NCI-H2227 (cell line): Measurements from ENCODE around the gene NBPF6.
A peak's percentile ranks its signal among the peaks of the same experiment; 100 is the strongest.
"Not testable (repeated sequence)": the region's sequence is repeated elsewhere in the genome, so short reads cannot be mapped to it uniquely, and the experiment has no call there.

Experiments used
- DNase-seq: peaks from one replicate; lab custom pipeline; 2025; ENCODE audit not compliant: unreplicated experiment; lab: John Stamatoyannopoulos, UW

NBPF6 gene

GRCh38 chr1:108495008-108495407 is 44.9 kb downstream of the NBPF6 start:
- not testable (repeated sequence) for DNase-seq

DNA sequence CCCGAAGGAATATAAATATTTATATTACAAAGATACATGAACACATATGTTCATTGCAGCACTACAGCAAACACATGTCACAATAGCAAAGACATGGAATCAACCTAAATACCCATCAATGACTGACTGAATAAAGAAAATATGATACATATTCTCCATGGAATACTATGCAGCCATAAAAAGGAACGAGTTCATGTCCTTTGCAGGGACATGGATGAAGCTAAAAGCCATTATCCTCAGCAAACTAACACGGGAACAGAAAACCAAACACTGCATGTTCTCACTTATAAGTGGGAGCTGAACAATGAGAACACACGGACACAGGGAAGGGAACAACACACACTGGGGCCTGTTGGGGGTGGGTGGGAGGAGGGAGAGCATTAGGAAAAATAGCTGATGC is 46.7 kb downstream of the NBPF6 start:
- not testable (repeated sequence) for DNase-seq

DNA sequence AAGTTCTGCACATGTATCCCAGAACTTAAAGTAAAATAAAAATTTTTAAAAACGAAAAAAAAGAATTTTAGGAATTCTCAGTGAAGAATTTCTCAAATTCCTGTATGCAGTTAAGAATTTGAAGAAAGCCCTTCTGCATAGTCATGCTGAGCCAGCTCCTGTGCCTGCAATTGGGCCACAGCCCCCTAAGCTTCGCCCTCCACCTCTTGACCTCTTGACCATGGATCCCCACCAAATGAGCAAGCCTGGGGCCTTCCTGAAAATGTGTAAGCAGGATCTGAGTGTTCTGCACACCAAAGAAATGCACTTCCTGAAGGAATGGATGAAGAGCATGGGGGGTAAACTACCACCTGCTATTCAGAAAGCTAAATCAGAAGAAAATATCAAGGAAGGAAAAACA is 52.0 kb downstream of the NBPF6 start:
- no peak for DNase-seq

- no peak for DNase-seq
These were observed 52.5 kb downstream of the NBPF6 start for GRCh38 chr1:108502624-108503023.

DNA sequence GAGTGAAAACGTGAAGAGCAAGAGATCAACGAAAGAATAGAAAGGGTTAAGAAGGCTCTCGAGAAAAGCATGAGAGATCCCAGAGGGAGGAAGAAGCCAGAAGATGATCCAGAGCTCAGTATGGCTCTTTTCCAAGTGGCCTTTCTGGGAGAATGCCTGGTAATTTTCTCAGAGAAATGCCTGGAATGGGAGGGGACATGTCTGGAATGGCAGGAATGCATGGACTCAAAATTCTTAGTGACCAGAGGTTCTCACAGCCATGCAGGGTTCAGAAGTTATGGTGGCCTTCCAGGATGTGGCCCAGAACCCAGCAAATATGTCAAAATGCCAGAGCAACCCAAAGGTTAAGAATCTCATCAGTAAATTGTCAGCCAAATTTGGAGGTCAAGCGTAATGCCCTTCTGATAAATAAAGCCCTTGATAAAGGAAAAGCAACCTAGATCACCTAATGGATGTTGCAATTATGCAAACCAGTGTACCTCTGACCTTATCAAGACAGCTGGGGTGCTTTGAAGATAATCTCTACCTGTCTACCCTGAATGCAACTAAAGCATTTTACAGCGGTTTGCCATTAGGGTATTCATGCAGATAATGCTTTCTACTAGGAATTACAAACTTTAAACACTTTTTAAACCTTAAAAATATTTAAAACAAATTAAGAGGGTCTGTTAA is 53.1 kb downstream of the NBPF6 start:
- no peak for DNase-seq

DNA sequence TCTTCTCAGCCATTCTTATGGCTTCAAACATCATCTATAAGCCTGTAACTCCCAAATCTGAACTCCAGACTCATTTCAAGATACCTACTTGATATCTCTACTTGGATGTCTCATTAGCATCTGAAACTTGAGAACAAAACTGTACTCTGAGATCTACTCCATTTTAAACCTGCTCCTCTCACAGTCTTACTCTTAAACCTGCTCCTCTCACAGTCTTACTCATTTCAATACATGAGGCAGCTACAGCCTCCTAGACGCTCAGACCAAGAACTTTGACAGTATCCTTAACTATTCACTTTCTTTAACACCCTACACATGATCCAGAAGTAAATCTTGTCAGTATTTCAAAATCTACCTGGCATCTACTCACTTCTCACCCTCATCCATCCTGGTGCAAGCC is 54.3 kb downstream of the NBPF6 start:
- no peak for DNase-seq

DNA sequence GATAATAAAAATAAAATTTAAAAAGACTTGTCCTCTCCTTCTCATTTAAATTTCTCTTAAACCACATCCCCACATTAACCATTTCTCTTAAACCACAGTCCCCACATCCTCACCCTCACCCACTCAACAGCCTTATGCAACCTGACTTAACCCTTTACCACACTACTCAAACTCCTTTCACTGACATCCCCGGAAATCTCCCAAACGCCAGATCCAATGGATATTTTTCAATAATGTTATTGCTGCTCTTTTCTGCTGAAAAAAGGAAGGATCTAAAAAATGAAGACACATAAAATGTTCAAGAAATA is 55.6 kb downstream of the NBPF6 start:
- no peak for DNase-seq

- peak; percentile 25 for DNase-seq
These were observed 61.6 kb downstream of the NBPF6 start for GRCh38 chr1:108511764-108512163.

DNA sequence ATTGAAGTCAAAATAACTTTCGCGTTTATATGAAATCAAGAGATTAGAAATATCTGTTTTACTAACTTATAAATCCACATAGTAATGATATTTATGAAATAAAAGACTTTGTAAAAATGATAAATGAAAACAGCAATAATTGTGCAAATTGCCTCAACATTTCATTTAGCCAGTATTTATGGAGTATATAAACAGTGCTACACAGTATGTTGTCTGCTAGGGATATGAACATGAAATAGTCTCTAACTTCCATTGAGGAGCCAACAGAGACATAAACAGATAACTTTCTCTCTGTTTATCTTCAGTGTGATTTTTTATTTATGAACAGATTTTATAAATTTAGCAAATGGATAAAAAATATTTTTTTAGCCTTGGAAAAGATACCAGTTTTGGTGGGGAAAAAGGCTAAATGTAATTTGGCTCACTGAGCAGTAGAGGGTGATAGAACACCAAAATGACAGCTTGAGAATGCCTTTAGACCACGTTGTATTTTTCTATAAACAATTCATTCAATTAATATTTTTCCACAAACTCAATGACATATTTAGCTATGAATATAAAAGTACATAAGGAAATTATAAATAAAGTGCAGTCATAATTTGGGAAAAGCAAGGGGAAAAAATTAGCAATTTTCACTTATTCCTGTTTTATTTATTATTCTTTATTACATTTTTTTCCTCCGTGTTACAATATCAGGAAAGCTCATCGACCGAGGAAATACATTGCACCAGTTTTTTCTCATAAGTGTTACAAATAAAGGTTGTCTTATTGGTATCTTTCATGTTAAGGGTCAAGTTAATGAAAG is 62.3 kb downstream of the NBPF6 start:
- DNase-seq = peak; percentile 55

- DNase-seq = no peak
These were observed 62.9 kb downstream of the NBPF6 start for GRCh38 chr1:108513044-108513415.

DNA sequence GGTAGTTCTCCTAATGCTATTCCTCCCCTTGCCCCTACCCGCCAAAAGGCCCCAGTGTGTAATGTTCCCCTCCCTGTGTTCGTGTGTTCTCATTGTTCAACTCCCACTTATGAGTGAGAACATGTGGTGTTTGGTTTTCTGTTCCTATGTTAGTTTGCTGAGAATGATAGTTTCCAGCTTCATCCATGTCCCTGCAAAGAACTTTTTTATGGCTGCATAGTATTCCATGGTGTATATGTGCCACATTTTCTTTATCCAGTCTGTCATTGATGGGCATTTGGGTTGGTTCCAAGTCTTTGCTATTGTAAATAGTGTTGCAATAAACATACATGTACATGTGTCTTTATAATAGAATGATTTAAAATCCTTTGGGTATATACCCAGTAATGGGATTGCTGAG is 63.8 kb downstream of the NBPF6 start:
- not testable (repeated sequence) for DNase-seq

GRCh38 chr1:108517301-108517897 is 67.3 kb downstream of the NBPF6 start:
- DNase-seq = not testable (repeated sequence)
